ENCODE results near the gene ELMO1. TPM values are rescaled to one million over a fixed set of nuclear protein-coding genes. Genes with fewer than 3 reads are reported as not detected.

ELMO1 gene
- total RNA-seq, 1 experiment from 2014 or later = 7.8 TPM

DNA sequence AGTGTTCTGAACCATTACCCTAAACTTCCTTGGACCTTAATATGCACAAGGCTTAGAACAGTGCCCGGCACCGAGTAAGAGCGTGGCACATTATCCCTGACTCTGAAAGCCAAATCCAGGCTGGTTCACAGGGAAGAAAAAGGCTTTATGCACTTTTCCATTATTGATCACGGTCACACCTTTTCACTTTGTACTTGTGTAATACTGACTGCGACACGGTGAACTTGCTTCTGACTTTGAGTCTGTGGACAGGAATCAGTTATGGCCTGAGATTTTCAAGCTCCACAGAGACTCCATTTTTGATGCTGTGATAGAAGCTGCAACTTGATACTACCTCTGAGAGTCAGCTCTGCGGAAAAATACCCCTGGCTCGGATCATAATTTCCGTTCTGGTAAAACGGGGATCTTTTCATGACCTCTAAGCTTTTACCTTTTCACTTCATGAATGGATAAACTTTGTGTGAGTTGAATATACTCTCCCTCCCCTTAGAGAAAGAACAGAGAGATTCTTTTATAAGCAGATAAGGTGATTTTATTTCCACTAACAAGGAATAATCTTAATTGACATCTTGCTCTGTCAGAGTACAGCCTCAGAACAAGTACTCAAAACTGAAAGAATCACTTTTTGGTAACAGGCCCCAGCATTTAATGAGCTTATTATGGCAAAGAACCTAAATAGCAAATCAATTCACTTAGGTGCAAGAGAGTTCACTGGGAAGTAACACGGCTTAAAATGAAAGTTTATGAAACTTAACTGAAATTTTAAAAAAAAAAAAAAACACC lies 88.8 kb downstream of the ELMO1 start:
- no peak overlapping the region for H2BK120ac ChIP-seq (ENCODE audit: low read depth, low read length, poor library complexity, severe bottlenecking)
- H2BK15ac ChIP-seq (ENCODE audit: low read depth, low read length) = no peak overlapping the region
- no peak overlapping the region for H2AFZ ChIP-seq (ENCODE audit: low read length)
- WGBS (ENCODE audit: extremely low coverage, insufficient read length, low lambda C conversion rate) = no CpG with 5 or more reads among the region's 11 CpGs
- no peaks in the 10 kb centered on the region for H3K23me2 ChIP-seq (ENCODE audit: insufficient read length, low read depth, low read length, poor library complexity, severe bottlenecking)
- H3K9me3 Mint-ChIP-seq = no peaks in the 10 kb centered on the region
- H2BK20ac ChIP-seq (ENCODE audit: low read depth, low read length, poor library complexity, severe bottlenecking) = no peak overlapping the region
- no peaks in the 10 kb centered on the region for H3K27me3 ChIP-seq (ENCODE audit: insufficient read depth, low read length)
- no peaks in the 10 kb centered on the region for H3K9me3 ChIP-seq (ENCODE audit: control insufficient read depth, low read depth, low read length)
- H3K4me1 ChIP-seq (ENCODE audit: insufficient read depth, low read length) = 0 out of 2 replicates have a peak, but pooled peaks cover 2% of the 10 kb centered on the region
- no peak overlapping the region for H2AK5ac ChIP-seq (ENCODE audit: insufficient read length, low read length)
- H3K4me3 Mint-ChIP-seq = no peak overlapping the region
- TF ChIP-seq, protein P1, sequence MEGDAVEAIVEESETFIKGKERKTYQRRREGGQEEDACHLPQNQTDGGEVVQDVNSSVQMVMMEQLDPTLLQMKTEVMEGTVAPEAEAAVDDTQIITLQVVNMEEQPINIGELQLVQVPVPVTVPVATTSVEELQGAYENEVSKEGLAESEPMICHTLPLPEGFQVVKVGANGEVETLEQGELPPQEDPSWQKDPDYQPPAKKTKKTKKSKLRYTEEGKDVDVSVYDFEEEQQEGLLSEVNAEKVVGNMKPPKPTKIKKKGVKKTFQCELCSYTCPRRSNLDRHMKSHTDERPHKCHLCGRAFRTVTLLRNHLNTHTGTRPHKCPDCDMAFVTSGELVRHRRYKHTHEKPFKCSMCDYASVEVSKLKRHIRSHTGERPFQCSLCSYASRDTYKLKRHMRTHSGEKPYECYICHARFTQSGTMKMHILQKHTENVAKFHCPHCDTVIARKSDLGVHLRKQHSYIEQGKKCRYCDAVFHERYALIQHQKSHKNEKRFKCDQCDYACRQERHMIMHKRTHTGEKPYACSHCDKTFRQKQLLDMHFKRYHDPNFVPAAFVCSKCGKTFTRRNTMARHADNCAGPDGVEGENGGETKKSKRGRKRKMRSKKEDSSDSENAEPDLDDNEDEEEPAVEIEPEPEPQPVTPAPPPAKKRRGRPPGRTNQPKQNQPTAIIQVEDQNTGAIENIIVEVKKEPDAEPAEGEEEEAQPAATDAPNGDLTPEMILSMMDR (conservative IDR thresholded peaks at IDR 0.05) = no peak
- H3K4ac ChIP-seq (ENCODE audit: low read depth, low read length) = no peak overlapping the region
- no peak overlapping the region for H3K56ac ChIP-seq (ENCODE audit: insufficient read length, low read depth, low read length)
- no peak overlapping the region for H3K9ac ChIP-seq (ENCODE audit: extremely low read depth, insufficient read length, low read length)
- H2BK12ac ChIP-seq (ENCODE audit: insufficient read length, low read depth, low read length) = no peak overlapping the region
- no peak overlapping the region for H4K8ac ChIP-seq (replicated peaks; ENCODE audit: insufficient read length, low read depth, low read length)
- H3K79me1 ChIP-seq (ENCODE audit: insufficient read depth, low read depth, low read length, poor library complexity, severe bottlenecking) = no peaks in the 10 kb centered on the region
- H3K27ac ChIP-seq (ENCODE audit: insufficient read length, low read depth, low read length) = no peak overlapping the region
- no peak overlapping the region for H4K5ac ChIP-seq (ENCODE audit: insufficient read length, low read depth, low read length)
- no peak overlapping the region for H3K14ac ChIP-seq (ENCODE audit: insufficient read depth, low read length)
- H3K79me2 ChIP-seq (ENCODE audit: insufficient read depth, low read length) = peaks cover 3% of the 10 kb centered on the region; the same call in 1 of the 2 replicates
- peaks cover 23 to 29% of the 10 kb centered on the region in 2 experiments for H3K4me1 Mint-ChIP-seq
- H3K18ac ChIP-seq (ENCODE audit: insufficient read length, low read depth, low read length) = no peak overlapping the region
- no peaks in the 10 kb centered on the region; a peak in 1 of 7 replicates for H3K36me3 Mint-ChIP-seq (ENCODE audit: insufficient read depth in 1 of 3, low read depth in 3 of 3)
- H3K4me2 ChIP-seq (ENCODE audit: insufficient read depth, insufficient read length, low read length) = no peak overlapping the region
- no peak overlapping the region for H2BK5ac ChIP-seq (ENCODE audit: insufficient read length, low read length)
- no peak overlapping the region for H4K91ac ChIP-seq (ENCODE audit: insufficient read length, low read depth, low read length)
- H4K20me1 ChIP-seq (ENCODE audit: control insufficient read depth, insufficient read depth, insufficient read length) = no peaks in the 10 kb centered on the region
- no peak overlapping the region for H3T11ph ChIP-seq (ENCODE audit: low read length)
- no peak overlapping the region for H3K23ac ChIP-seq (ENCODE audit: insufficient read length, low read depth, low read length)
- no peaks in the 10 kb centered on the region for H3K27me3 Mint-ChIP-seq (ENCODE audit: low read depth)
- no peak for DNase-seq
- no peak overlapping the region for H3K27ac Mint-ChIP-seq
